ENCODE data around the gene PRSS16. TPM values are rescaled to one million over a fixed set of nuclear protein-coding genes. Genes with fewer than 3 reads are reported as not detected.

The PRSS16 gene
- total and polyA plus RNA-seq, 7 experiments from 2014 or later: 0.40 to 2.0 (median 0.72) TPM; not detected in 1

GRCh38 chr6:27287751-27288135 is 40.2 kb downstream of the PRSS16 start:
- peaks cover 0 to 34% (median 18%) of the 10 kb centered on the region in 3 experiments for H3K9me3 ChIP-seq (ENCODE audit: control insufficient read depth in 2 of 3, low read length in 3 of 3)
- Mint-ChIP-seq H3K4me3 (peak overlapping the region in 1 of 10 donors; percentile 6), H3K9me3 (peaks cover 12 to 90% (median 73%) of the 10 kb centered on the region in 11 donors), H3K27ac (peak overlapping the region in 3 of 9 donors; percentile 1 to 77 (median 67)), H3K27me3 (peaks cover 90 to 96% (median 94%) of the 10 kb centered on the region in 5 donors), H3K4me1 (peaks cover 0 to 8% (median 0%) of the 10 kb centered on the region in 7 donors), H3K36me3 (peaks cover 0 to 47% (median 10%) of the 10 kb centered on the region in 5 donors)
- CTCF ChIA-PET: no interaction called here
- no peak overlapping the region for H3K4me3 ChIP-seq (ENCODE audit: low read length)
- ATAC-seq (no peak), DNase-seq (no peak)
- H3K27me3 ChIP-seq (ENCODE audit: control insufficient read depth in 2 of 2, insufficient read depth in 2 of 2, low read length in 2 of 2): peaks cover 34 to 63% of the 10 kb centered on the region in 2 donors
- intact Hi-C loops (cut with micrococcal nuclease): no loop called here
- H3K36me3 ChIP-seq (ENCODE audit: control insufficient read depth in 2 of 3, insufficient read depth in 3 of 3, low read length in 3 of 3): no peaks in the 10 kb centered on the region
- H3K27ac ChIP-seq (ENCODE audit: low read depth, low read length): no peak overlapping the region
- POLR2A ChIA-PET: no interaction called here
- no peaks in the 10 kb centered on the region for H3K4me1 ChIP-seq (ENCODE audit: control insufficient read depth in 2 of 2, insufficient read depth in 2 of 2, low read length in 2 of 2)

GRCh38 chr6:27288136-27289044 is 40.9 kb downstream of the PRSS16 start:
- peaks cover 87 to 95% (median 90%) of the 10 kb centered on the region in 5 donors for H3K27me3 Mint-ChIP-seq
- intact Hi-C loops (cut with micrococcal nuclease): no loop called here
- H3K4me1 ChIP-seq (ENCODE audit: control insufficient read depth in 2 of 2, insufficient read depth in 2 of 2, low read length in 2 of 2): no peaks in the 10 kb centered on the region

GRCh38 chr6:27290065-27290849 is 42.8 kb downstream of the PRSS16 start:
- CTCF ChIA-PET: no interaction called here
- Mint-ChIP-seq H3K36me3 (peaks cover 0 to 30% (median 6%) of the 10 kb centered on the region in 5 donors), H3K4me3 (peak overlapping the region in 4 of 10 donors; percentile 5 to 64 (median 10)), H3K4me1 (peaks cover 0 to 4% (median 0%) of the 10 kb centered on the region in 7 donors), H3K27me3 (peaks cover 86 to 95% (median 90%) of the 10 kb centered on the region in 5 donors), H3K27ac (peak overlapping the region in 6 of 9 donors; percentile 18 to 67 (median 29)), H3K9me3 (peaks cover 7 to 89% (median 68%) of the 10 kb centered on the region in 11 donors)
- ATAC-seq (no peak), DNase-seq (no peak)
- H3K27me3 ChIP-seq (ENCODE audit: control insufficient read depth in 2 of 2, insufficient read depth in 2 of 2, low read length in 2 of 2): peaks cover 37 to 70% of the 10 kb centered on the region in 2 donors
- H3K36me3 ChIP-seq (ENCODE audit: control insufficient read depth in 2 of 3, insufficient read depth in 3 of 3, low read length in 3 of 3): no peaks in the 10 kb centered on the region
- intact Hi-C loops (cut with micrococcal nuclease): loop anchor here (2.0 to 10.0 kb wide), 5 partner anchors 55 to 1525 kb away; no protein-coding TSS in a partner anchor
- POLR2A ChIA-PET: interaction anchor here (0.6 kb wide), 1 partner anchor 1621 kb away, joined by 3 read pairs; no protein-coding TSS in a partner anchor
- H3K27ac ChIP-seq (ENCODE audit: low read depth, low read length): no peak overlapping the region
- no peaks in the 10 kb centered on the region for H3K4me1 ChIP-seq (ENCODE audit: control insufficient read depth in 2 of 2, insufficient read depth in 2 of 2, low read length in 2 of 2)
- peaks cover 0 to 32% (median 11%) of the 10 kb centered on the region in 3 experiments for H3K9me3 ChIP-seq (ENCODE audit: control insufficient read depth in 2 of 3, low read length in 3 of 3)
- no peak overlapping the region for H3K4me3 ChIP-seq (ENCODE audit: low read length)

More at GRCh38 chr6:27288136-27289044, 40.9 kb downstream of the PRSS16 start:
- peaks cover 0 to 31% (median 15%) of the 10 kb centered on the region in 3 experiments for H3K9me3 ChIP-seq (ENCODE audit: control insufficient read depth in 2 of 3, low read length in 3 of 3)
- peaks cover 32 to 62% of the 10 kb centered on the region in 2 donors for H3K27me3 ChIP-seq (ENCODE audit: control insufficient read depth in 2 of 2, insufficient read depth in 2 of 2, low read length in 2 of 2)
- peak overlapping the region in 2 of 10 donors; percentile 16 to 34 for H3K4me3 Mint-ChIP-seq
- H3K36me3 ChIP-seq (ENCODE audit: control insufficient read depth in 2 of 3, insufficient read depth in 3 of 3, low read length in 3 of 3): no peaks in the 10 kb centered on the region
- H3K27ac Mint-ChIP-seq: peak overlapping the region in 4 of 9 donors; percentile 8 to 77 (median 46)
- peaks cover 0 to 4% (median 0%) of the 10 kb centered on the region in 7 donors for H3K4me1 Mint-ChIP-seq
- ATAC-seq (no peak), DNase-seq (no peak)
- ChIA-PET CTCF (no interaction called here), POLR2A (no interaction called here)
- peaks cover 0 to 40% (median 10%) of the 10 kb centered on the region in 5 donors for H3K36me3 Mint-ChIP-seq
- H3K9me3 Mint-ChIP-seq: peaks cover 12 to 89% (median 70%) of the 10 kb centered on the region in 11 donors
- H3K4me3 ChIP-seq (ENCODE audit: low read length): no peak overlapping the region
- no peak overlapping the region for H3K27ac ChIP-seq (ENCODE audit: low read depth, low read length)

GRCh38 chr6:27290850-27291208 is 43.3 kb downstream of the PRSS16 start:
- peaks cover 3 to 29% (median 8%) of the 10 kb centered on the region in 5 donors for H3K36me3 Mint-ChIP-seq
- Histone ChIP-seq H3K27ac (ENCODE audit: low read depth, low read length) (no peak overlapping the region), H3K36me3 (ENCODE audit: control insufficient read depth in 2 of 3, insufficient read depth in 3 of 3, low read length in 3 of 3) (no peaks in the 10 kb centered on the region), H3K9me3 (ENCODE audit: control insufficient read depth in 2 of 3, low read length in 3 of 3) (peaks cover 0 to 37% (median 11%) of the 10 kb centered on the region in 3 experiments), H3K4me1 (ENCODE audit: control insufficient read depth in 2 of 2, insufficient read depth in 2 of 2, low read length in 2 of 2) (no peaks in the 10 kb centered on the region), H3K4me3 (ENCODE audit: low read length) (no peak overlapping the region), H3K27me3 (ENCODE audit: control insufficient read depth in 2 of 2, insufficient read depth in 2 of 2, low read length in 2 of 2) (peaks cover 38 to 75% of the 10 kb centered on the region in 2 donors)
- peaks cover 86 to 95% (median 90%) of the 10 kb centered on the region in 5 donors for H3K27me3 Mint-ChIP-seq
- ATAC-seq (no peak), DNase-seq (no peak)
- H3K4me1 Mint-ChIP-seq: peaks cover 0 to 4% (median 0%) of the 10 kb centered on the region in 7 donors
- intact Hi-C loops (cut with micrococcal nuclease): loop anchor here (2.0 to 10.0 kb wide), 5 partner anchors 56 to 1524 kb away; no protein-coding TSS in a partner anchor
- H3K4me3 Mint-ChIP-seq: peak overlapping the region in 1 of 10 donors; percentile 64
- CTCF ChIA-PET: no interaction called here
- H3K27ac Mint-ChIP-seq: peak overlapping the region in 5 of 9 donors; percentile 18 to 67 (median 32)
- POLR2A ChIA-PET: interaction anchor here (0.6 kb wide), 1 partner anchor 1622 kb away, joined by 3 read pairs; no protein-coding TSS in a partner anchor
- H3K9me3 Mint-ChIP-seq: peaks cover 5 to 89% (median 70%) of the 10 kb centered on the region in 11 donors

- intact Hi-C loops (cut with micrococcal nuclease): loop anchor here (5.0 to 10.0 kb wide), 4 partner anchors 59 to 1521 kb away; no protein-coding TSS in a partner anchor
- no peak overlapping the region for H3K4me3 ChIP-seq (ENCODE audit: low read length)
These were observed 46.1 kb downstream of the PRSS16 start for GRCh38 chr6:27293436-27294098.

More at GRCh38 chr6:27293436-27294098, 46.1 kb downstream of the PRSS16 start:
- DNase-seq (no peak), ATAC-seq (no peak)
- Mint-ChIP-seq H3K4me1 (peaks cover 0 to 5% (median 0%) of the 10 kb centered on the region in 7 donors), H3K4me3 (peak overlapping the region in 2 of 10 donors; percentile 11 to 43), H3K36me3 (peaks cover 3 to 30% (median 9%) of the 10 kb centered on the region in 5 donors), H3K27me3 (peaks cover 81 to 95% (median 93%) of the 10 kb centered on the region in 5 donors), H3K9me3 (peaks cover 8 to 94% (median 72%) of the 10 kb centered on the region in 11 donors), H3K27ac (peak overlapping the region in 6 of 9 donors; percentile 7 to 67 (median 38))
- H3K27me3 ChIP-seq (ENCODE audit: control insufficient read depth in 2 of 2, insufficient read depth in 2 of 2, low read length in 2 of 2): peaks cover 25 to 82% of the 10 kb centered on the region in 2 donors
- no peak overlapping the region for H3K27ac ChIP-seq (ENCODE audit: low read depth, low read length)
- no peaks in the 10 kb centered on the region for H3K4me1 ChIP-seq (ENCODE audit: control insufficient read depth in 2 of 2, insufficient read depth in 2 of 2, low read length in 2 of 2)
- CTCF ChIA-PET: no interaction called here
- peaks cover 0 to 56% (median 15%) of the 10 kb centered on the region in 3 experiments for H3K9me3 ChIP-seq (ENCODE audit: control insufficient read depth in 2 of 3, low read length in 3 of 3)
- no peaks in the 10 kb centered on the region for H3K36me3 ChIP-seq (ENCODE audit: control insufficient read depth in 2 of 3, insufficient read depth in 3 of 3, low read length in 3 of 3)
- POLR2A ChIA-PET: interaction anchor here (0.6 kb wide), 1 partner anchor 765 kb away, joined by 4 read pairs; no protein-coding TSS in a partner anchor
